Neural crest cell (in vitro differentiated cells): ENCODE data around the gene DARS2. TPM values are rescaled to one million over a fixed set of nuclear protein-coding genes. Genes with fewer than 3 reads are reported as not detected.

Experiments used
- DNase-seq: peaks from one replicate; pipeline ENCODE4 v3.0.0; 2021; ENCODE audit warnings: low read depth, mixed read lengths, low spot score
- H3K27ac Mint-ChIP-seq: one replicate; pipeline ENCODE4 v1.8.0; 2021; ENCODE audit warnings: mild to moderate bottlenecking, mixed read lengths; ENCODE audit not compliant: unreplicated experiment
- H3K27me3 Mint-ChIP-seq: 2 replicates; pipeline ENCODE4 v1.8.0; 2021; ENCODE audit warnings: low read depth, mild to moderate bottlenecking, mixed read lengths
- H3K36me3 Mint-ChIP-seq: 2 replicates; pipeline ENCODE4 v1.8.0; 2021; ENCODE audit warnings: low read depth, mild to moderate bottlenecking, mixed read lengths
- H3K4me1 Mint-ChIP-seq: 2 replicates; pipeline ENCODE4 v1.8.0; 2021; ENCODE audit warnings: mixed read lengths
- H3K4me3 Mint-ChIP-seq: one replicate; pipeline ENCODE4 v1.8.0; 2021; ENCODE audit warnings: mild to moderate bottlenecking, mixed read lengths
- H3K9me3 Mint-ChIP-seq: 2 replicates; pipeline ENCODE4 v1.8.0; 2021; ENCODE audit warnings: mixed read lengths
- CTCF ChIP-seq: fragments of 200-600 bp; sonication (generic); conservative IDR thresholded peaks from 2 replicates; pipeline ENCODE4 v1.5.0; 2021; ENCODE audit warnings: antibody characterized with exemption, mild to moderate bottlenecking
- total RNA-seq: library from RNA; stranded (reverse); gene quantifications from 2 replicates; pipeline ENCODE4 v1.2.1, GENCODE V29; 2021

The DARS2 gene
- total RNA-seq, 1 donor from 2014 or later = 33.8 TPM

GRCh38 chr1:173869021-173869359 lies 44.5 kb downstream of the DARS2 start:
- peaks cover 61% of the 10 kb centered on the region for H3K4me1 Mint-ChIP-seq
- peak overlapping the region; percentile 100 for H3K4me3 Mint-ChIP-seq
- no peak for TF ChIP-seq CTCF
- no peak for DNase-seq
- H3K27me3 Mint-ChIP-seq = peaks cover 8% of the 10 kb centered on the region
- H3K27ac Mint-ChIP-seq = peak overlapping the region; percentile 38
- no peaks in the 10 kb centered on the region for H3K9me3 Mint-ChIP-seq
- peaks cover 44% of the 10 kb centered on the region for H3K36me3 Mint-ChIP-seq

GRCh38 chr1:173870252-173871075 lies 46.0 kb downstream of the DARS2 start:
- peak overlapping the region; percentile 100 for H3K4me3 Mint-ChIP-seq
- H3K4me1 Mint-ChIP-seq = peaks cover 47% of the 10 kb centered on the region
- H3K27me3 Mint-ChIP-seq = peaks cover 8% of the 10 kb centered on the region
- no peaks in the 10 kb centered on the region for H3K9me3 Mint-ChIP-seq
- no peak for DNase-seq
- TF ChIP-seq CTCF = no peak
- peaks cover 39% of the 10 kb centered on the region for H3K36me3 Mint-ChIP-seq
- no peak overlapping the region for H3K27ac Mint-ChIP-seq

DNA sequence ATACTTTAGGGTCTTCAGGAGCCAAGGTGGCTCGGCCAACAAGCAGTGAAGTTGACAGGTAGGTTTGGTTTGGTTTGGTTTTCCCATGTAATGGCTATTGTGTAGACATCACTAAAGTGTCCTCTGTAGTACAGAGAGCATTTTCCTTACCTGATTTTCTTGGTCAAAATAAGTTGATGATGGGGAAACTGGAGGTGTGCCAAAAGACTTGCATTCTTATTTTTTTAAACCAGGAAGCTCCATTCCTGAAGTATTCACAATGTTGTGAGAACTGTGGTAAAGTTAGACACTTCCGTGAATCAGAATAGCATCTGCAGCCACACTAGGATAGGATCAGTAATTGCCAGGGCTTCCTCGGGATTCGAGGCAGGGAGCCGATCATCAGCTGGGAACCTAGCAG lies 46.6 kb downstream of the DARS2 start:
- Mint-ChIP-seq H3K4me1 (peaks cover 40% of the 10 kb centered on the region), H3K36me3 (peaks cover 36% of the 10 kb centered on the region), H3K4me3 (peak overlapping the region; percentile 100), H3K9me3 (no peaks in the 10 kb centered on the region), H3K27me3 (peaks cover 8% of the 10 kb centered on the region), H3K27ac (no peak overlapping the region)
- no peak for DNase-seq
- TF ChIP-seq CTCF = no peak

- H3K4me1 Mint-ChIP-seq = peaks cover 36% of the 10 kb centered on the region
- peaks cover 8% of the 10 kb centered on the region for H3K27me3 Mint-ChIP-seq
- no peak for TF ChIP-seq CTCF
- H3K36me3 Mint-ChIP-seq = peaks cover 32% of the 10 kb centered on the region
- no peak overlapping the region for H3K27ac Mint-ChIP-seq
- H3K4me3 Mint-ChIP-seq = peak overlapping the region; percentile 68
- no peak for DNase-seq
- no peaks in the 10 kb centered on the region for H3K9me3 Mint-ChIP-seq
Measured at GRCh38 chr1:173871500-173871899, 47.0 kb downstream of the DARS2 start.

DNA sequence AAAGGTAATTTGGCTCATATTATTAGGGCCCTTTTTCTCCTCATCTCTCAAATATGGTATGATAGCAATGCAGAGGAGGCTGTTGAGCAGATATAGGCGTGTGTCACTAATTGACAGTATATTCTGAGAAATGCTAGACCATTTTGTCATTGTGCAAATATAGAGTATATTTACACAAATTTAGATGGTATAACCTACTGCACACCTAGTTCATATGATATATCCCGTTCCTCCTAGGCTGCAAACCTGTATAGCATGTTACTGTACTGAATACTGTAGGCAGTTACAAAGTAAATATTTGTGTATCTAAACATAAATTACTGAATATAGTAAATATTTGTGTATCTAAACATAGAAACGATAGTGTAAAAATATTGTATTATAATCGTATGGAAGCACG lies 52.3 kb downstream of the DARS2 start:
- Mint-ChIP-seq H3K27me3 (no peaks in the 10 kb centered on the region), H3K36me3 (peaks cover 17% of the 10 kb centered on the region), H3K4me3 (no peak overlapping the region), H3K27ac (no peak overlapping the region), H3K9me3 (no peaks in the 10 kb centered on the region), H3K4me1 (peaks cover 8% of the 10 kb centered on the region)
- DNase-seq = no peak
- TF ChIP-seq CTCF = no peak
